Measurements from ENCODE around the gene CREB5. TPM values are rescaled to one million over a fixed set of nuclear protein-coding genes. Genes with fewer than 3 reads are reported as not detected.
A peak's percentile ranks its signal among the peaks of the same experiment; 100 is the strongest.

The CREB5 gene
- total and polyA plus RNA-seq, 2 of the 13 experiments (the other 11 are each of a cell fraction or from before 2014, with no cell fraction given): 0.38 to 0.71 TPM

DNA sequence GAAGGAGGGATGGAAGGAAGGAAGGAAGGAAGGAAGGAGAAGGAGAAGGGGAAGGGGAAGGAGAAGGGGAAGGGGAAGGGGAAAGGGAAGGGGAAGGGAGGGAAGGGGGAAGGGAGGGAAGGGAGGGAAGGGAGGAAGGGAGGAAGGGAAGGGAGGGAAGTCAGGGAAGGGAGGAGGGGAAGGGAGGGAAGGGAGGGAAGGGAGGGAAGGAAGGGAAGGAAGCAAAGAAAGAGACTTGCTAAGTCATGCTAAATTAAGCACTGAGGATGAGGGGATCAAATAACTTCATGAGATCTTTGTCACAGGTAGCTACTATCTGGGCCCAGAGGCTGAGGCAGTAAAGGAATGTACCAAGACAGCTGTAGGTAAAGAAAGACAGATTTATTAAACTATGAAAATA, 429.4 kb downstream of the CREB5 start:
- Histone ChIP-seq H3K79me2 (ENCODE audit: insufficient read depth, low read length) (no peaks in the 10 kb centered on the region), H3K9ac (ENCODE audit: insufficient read depth, low read depth, low read length) (no peak overlapping the region), H3K9me3 (ENCODE audit: low read length) (no peaks in the 10 kb centered on the region), H3K27ac (ENCODE audit: extremely low read length, insufficient read depth, low read length) (no peak overlapping the region), H3K36me3 (replicated peaks in 1 of 2; ENCODE audit: control insufficient read depth in 1 of 2, insufficient read depth in 2 of 2, low read length in 2 of 2) (no peaks in the 10 kb centered on the region), H3K4me1 (ENCODE audit: insufficient read depth, low read length) (no peaks in the 10 kb centered on the region), H3K4me3 (replicated peaks in 1 of 3; ENCODE audit: insufficient read depth in 1 of 3, low read depth in 2 of 3, low read length in 3 of 3) (no peak overlapping the region), H3K4me2 (ENCODE audit: low read depth, low read length) (no peak overlapping the region), H4K20me1 (ENCODE audit: insufficient read depth, low read length) (no peaks in the 10 kb centered on the region), H2AFZ (ENCODE audit: low read length) (no peak overlapping the region), H3K27me3 (ENCODE audit: control insufficient read depth in 1 of 2, insufficient read depth in 2 of 2, low read length in 2 of 2) (peaks cover 0 to 16% of the 10 kb centered on the region in 2 experiments; a peak in 2 of 5 replicates)
- in situ Hi-C loops (cut with HindIII; ENCODE audit: extremely low pct_ligation_motif_present, low pct_unique_long_range_greater_than_20kb) (no loop called here), intact Hi-C loops (cut with micrococcal nuclease; ENCODE audit: unreplicated experiment) (no loop called here)
- CTCF ChIA-PET (ENCODE audit: low intra/inter-chr PET ratio, low total read pairs): no interaction called here
- BruUV-seq (replicated peaks): no TSS peak
- no peak for ATAC-seq
- POLR2A ChIA-PET: no interaction called here
- DNase-seq (ENCODE audit: low spot score): no peak
- TF ChIP-seq PCBP1 (IDR thresholded peaks at IDR 0.05; ENCODE audit: borderline replicate concordance, low read depth, low read length): 0 out of 2 replicates have a peak, but pooled peaks have one; percentile 46
- TF ChIP-seq ZNF296 (CRISPR knock-in tag; conservative IDR thresholded peaks at IDR 0.05): no peak
- TF ChIP-seq ZNF3 (CRISPR knock-in tag; IDR thresholded peaks at IDR 0.05): no peak
- no peak for TF ChIP-seq NFIC (IDR thresholded peaks at IDR 0.05; ENCODE audit: low read length)
- no peak for TF ChIP-seq ZKSCAN5 (CRISPR knock-in tag; IDR thresholded peaks at IDR 0.05)
- TF ChIP-seq PCBP2 (optimal IDR thresholded peaks at IDR 0.05; ENCODE audit: low read depth, low read length, poor library complexity, severe bottlenecking): peak; percentile 50
- TF ChIP-seq HNRNPK (IDR thresholded peaks at IDR 0.05; ENCODE audit: low read depth, low read length, poor library complexity, severe bottlenecking): peak; percentile 84
- TF ChIP-seq, protein P1, sequence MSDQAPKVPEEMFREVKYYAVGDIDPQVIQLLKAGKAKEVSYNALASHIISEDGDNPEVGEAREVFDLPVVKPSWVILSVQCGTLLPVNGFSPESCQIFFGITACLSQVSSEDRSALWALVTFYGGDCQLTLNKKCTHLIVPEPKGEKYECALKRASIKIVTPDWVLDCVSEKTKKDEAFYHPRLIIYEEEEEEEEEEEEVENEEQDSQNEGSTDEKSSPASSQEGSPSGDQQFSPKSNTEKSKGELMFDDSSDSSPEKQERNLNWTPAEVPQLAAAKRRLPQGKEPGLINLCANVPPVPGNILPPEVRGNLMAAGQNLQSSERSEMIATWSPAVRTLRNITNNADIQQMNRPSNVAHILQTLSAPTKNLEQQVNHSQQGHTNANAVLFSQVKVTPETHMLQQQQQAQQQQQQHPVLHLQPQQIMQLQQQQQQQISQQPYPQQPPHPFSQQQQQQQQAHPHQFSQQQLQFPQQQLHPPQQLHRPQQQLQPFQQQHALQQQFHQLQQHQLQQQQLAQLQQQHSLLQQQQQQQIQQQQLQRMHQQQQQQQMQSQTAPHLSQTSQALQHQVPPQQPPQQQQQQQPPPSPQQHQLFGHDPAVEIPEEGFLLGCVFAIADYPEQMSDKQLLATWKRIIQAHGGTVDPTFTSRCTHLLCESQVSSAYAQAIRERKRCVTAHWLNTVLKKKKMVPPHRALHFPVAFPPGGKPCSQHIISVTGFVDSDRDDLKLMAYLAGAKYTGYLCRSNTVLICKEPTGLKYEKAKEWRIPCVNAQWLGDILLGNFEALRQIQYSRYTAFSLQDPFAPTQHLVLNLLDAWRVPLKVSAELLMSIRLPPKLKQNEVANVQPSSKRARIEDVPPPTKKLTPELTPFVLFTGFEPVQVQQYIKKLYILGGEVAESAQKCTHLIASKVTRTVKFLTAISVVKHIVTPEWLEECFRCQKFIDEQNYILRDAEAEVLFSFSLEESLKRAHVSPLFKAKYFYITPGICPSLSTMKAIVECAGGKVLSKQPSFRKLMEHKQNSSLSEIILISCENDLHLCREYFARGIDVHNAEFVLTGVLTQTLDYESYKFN (CRISPR knock-in tag; conservative IDR thresholded peaks at IDR 0.05): no peak
- TF ChIP-seq, protein P2, sequence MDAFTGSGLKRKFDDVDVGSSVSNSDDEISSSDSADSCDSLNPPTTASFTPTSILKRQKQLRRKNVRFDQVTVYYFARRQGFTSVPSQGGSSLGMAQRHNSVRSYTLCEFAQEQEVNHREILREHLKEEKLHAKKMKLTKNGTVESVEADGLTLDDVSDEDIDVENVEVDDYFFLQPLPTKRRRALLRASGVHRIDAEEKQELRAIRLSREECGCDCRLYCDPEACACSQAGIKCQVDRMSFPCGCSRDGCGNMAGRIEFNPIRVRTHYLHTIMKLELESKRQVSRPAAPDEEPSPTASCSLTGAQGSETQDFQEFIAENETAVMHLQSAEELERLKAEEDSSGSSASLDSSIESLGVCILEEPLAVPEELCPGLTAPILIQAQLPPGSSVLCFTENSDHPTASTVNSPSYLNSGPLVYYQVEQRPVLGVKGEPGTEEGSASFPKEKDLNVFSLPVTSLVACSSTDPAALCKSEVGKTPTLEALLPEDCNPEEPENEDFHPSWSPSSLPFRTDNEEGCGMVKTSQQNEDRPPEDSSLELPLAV (CRISPR knock-in tag; conservative IDR thresholded peaks at IDR 0.05; ENCODE audit: low read depth): no peak
- TF ChIP-seq, protein P3, sequence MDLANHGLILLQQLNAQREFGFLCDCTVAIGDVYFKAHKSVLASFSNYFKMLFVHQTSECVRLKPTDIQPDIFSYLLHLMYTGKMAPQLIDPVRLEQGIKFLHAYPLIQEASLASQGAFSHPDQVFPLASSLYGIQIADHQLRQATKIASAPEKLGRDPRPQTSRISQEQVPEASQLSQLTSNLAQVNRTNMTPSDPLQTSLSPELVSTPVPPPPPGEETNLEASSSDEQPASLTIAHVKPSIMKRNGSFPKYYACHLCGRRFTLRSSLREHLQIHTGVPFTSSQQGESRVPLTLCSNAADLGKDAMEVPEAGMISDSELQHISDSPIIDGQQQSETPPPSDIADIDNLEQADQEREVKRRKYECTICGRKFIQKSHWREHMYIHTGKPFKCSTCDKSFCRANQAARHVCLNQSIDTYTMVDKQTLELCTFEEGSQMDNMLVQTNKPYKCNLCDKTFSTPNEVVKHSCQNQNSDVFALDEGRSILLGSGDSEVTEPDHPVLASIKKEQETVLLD (CRISPR knock-in tag; IDR thresholded peaks at IDR 0.05; ENCODE audit: low read depth): no peak
- TF ChIP-seq BCL6 (CRISPR knock-in tag; IDR thresholded peaks at IDR 0.05): no peak
- TF ChIP-seq RXRA (CRISPR knock-in tag; IDR thresholded peaks at IDR 0.05): no peak
- TF ChIP-seq, protein P4, sequence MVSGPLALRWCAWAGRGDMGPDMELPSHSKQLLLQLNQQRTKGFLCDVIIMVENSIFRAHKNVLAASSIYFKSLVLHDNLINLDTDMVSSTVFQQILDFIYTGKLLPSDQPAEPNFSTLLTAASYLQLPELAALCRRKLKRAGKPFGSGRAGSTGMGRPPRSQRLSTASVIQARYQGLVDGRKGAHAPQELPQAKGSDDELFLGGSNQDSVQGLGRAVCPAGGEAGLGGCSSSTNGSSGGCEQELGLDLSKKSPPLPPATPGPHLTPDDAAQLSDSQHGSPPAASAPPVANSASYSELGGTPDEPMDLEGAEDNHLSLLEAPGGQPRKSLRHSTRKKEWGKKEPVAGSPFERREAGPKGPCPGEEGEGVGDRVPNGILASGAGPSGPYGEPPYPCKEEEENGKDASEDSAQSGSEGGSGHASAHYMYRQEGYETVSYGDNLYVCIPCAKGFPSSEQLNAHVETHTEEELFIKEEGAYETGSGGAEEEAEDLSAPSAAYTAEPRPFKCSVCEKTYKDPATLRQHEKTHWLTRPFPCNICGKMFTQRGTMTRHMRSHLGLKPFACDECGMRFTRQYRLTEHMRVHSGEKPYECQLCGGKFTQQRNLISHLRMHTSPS (CRISPR knock-in tag; IDR thresholded peaks at IDR 0.05; ENCODE audit: low read depth): no peak
- no peak for TF ChIP-seq TCF7 (IDR thresholded peaks at IDR 0.05; ENCODE audit: low read depth)
- TF ChIP-seq ETV6 (CRISPR knock-in tag; conservative IDR thresholded peaks at IDR 0.05): no peak
- TF ChIP-seq, protein P5, sequence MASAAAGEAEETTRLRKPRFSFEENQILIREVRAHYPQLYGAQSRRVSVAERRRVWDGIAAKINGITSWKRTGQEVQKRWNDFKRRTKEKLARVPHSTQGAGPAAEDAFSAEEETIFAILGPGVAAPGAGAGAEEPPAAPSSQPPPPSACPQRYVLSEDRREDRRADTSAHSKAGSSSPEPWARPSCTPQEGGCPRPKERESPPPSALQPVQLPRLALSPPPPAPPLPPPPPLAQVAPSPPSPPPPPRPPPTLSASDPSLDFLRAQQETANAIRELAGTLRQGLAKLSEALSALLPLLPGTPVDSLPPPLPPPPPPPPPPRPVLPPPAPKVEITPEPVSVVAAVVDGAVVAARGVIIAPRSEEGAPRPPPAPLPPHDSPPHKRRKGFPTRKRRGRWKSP (CRISPR knock-in tag; IDR thresholded peaks at IDR 0.05): no peak
- no peak for FAIRE-seq
